Parathyroid adenoma (tissue), 2 donors: ENCODE results near the gene SLC39A2.

Experiments used
- H2AFZ ChIP-seq: fragments of 300-600 bp; sonication (generic); one replicate; pipeline ENCODE4 v1.7.0; 2017; ENCODE audit warnings: antibody characterized with exemption, mild to moderate bottlenecking
- H3K27ac ChIP-seq: fragments of 300-600 bp; sonication (generic); one replicate; pipeline ENCODE4 v1.7.0; 2017
- H3K27me3 ChIP-seq: fragments of 300-600 bp; sonication (generic); one replicate; pipeline ENCODE4 v1.7.0; 2017; ENCODE audit warnings: low read length; ENCODE audit not compliant: control insufficient read depth, insufficient read depth
- H3K36me3 ChIP-seq: fragments of 300-600 bp; sonication (generic); one replicate; pipeline ENCODE4 v1.7.0; 2017; ENCODE audit warnings: low read length; ENCODE audit not compliant: control insufficient read depth, insufficient read depth
- H3K4me1 ChIP-seq: fragments of 300-600 bp; sonication (generic); one replicate; pipeline ENCODE4 v1.7.0; 2017; ENCODE audit warnings: control low read depth
- H3K4me2 ChIP-seq: fragments of 300-600 bp; sonication (generic); one replicate; pipeline ENCODE4 v1.7.0; 2017; ENCODE audit warnings: low read length
- H3K4me3 ChIP-seq: fragments of 300-600 bp; sonication (generic); one replicate; pipeline ENCODE4 v1.7.0; 2017; ENCODE audit warnings: low read depth, low read length
- H3K79me2 ChIP-seq: fragments of 300-600 bp; sonication (generic); one replicate; pipeline ENCODE4 v1.7.0; 2017; ENCODE audit warnings: control low read depth
- H3K9ac ChIP-seq: fragments of 300-600 bp; sonication (generic); one replicate; pipeline ENCODE4 v1.7.0; 2017; ENCODE audit warnings: mild to moderate bottlenecking
- H3K9me3 ChIP-seq: fragments of 300-600 bp; sonication (generic); one replicate; pipeline ENCODE4 v1.7.0; 2017; ENCODE audit warnings: low read length; ENCODE audit not compliant: control insufficient read depth
- TF ChIP-seq, protein P1 (sequence below): fragments of 300-600 bp; sonication (generic); IDR thresholded peaks from one replicate; pipeline ENCODE4 v1.7.0; 2017; ENCODE audit warnings: antibody characterized with exemption, mild to moderate bottlenecking
- donor health status: primary hyperparathyroidism.

Gene SLC39A2

GRCh38 chr14:20997115-20997514 is 2.0 kb upstream of the SLC39A2 start:
- Histone ChIP-seq H2AFZ (no peak overlapping the region), H3K79me2 (no peaks in the 10 kb centered on the region), H3K27me3 (no peaks in the 10 kb centered on the region), H3K36me3 (no peaks in the 10 kb centered on the region), H3K9ac (no peak overlapping the region), H3K9me3 (no peaks in the 10 kb centered on the region), H3K27ac (no peak overlapping the region), H3K4me2 (no peak overlapping the region), H3K4me3 (no peak overlapping the region), H3K4me1 (peaks cover 27% of the 10 kb centered on the region)
- TF ChIP-seq, protein P1, sequence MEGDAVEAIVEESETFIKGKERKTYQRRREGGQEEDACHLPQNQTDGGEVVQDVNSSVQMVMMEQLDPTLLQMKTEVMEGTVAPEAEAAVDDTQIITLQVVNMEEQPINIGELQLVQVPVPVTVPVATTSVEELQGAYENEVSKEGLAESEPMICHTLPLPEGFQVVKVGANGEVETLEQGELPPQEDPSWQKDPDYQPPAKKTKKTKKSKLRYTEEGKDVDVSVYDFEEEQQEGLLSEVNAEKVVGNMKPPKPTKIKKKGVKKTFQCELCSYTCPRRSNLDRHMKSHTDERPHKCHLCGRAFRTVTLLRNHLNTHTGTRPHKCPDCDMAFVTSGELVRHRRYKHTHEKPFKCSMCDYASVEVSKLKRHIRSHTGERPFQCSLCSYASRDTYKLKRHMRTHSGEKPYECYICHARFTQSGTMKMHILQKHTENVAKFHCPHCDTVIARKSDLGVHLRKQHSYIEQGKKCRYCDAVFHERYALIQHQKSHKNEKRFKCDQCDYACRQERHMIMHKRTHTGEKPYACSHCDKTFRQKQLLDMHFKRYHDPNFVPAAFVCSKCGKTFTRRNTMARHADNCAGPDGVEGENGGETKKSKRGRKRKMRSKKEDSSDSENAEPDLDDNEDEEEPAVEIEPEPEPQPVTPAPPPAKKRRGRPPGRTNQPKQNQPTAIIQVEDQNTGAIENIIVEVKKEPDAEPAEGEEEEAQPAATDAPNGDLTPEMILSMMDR, result no peak

- H3K36me3 ChIP-seq, result no peaks in the 10 kb centered on the region
Measured at GRCh38 chr14:20997564-20997963, 1.5 kb upstream of the SLC39A2 start.

GRCh38 chr14:20998139-20998538 is 954 bp upstream of the SLC39A2 start:
- H3K79me2 ChIP-seq, result no peaks in the 10 kb centered on the region
- TF ChIP-seq, protein P1, result no peak
- H3K27ac ChIP-seq, result peak overlapping the region; percentile 63
- no peaks in the 10 kb centered on the region for H3K27me3 ChIP-seq
- no peaks in the 10 kb centered on the region for H3K9me3 ChIP-seq
- H3K9ac ChIP-seq, result no peak overlapping the region
- H3K4me1 ChIP-seq, result peaks cover 37% of the 10 kb centered on the region
- no peak overlapping the region for H3K4me3 ChIP-seq
- H3K36me3 ChIP-seq, result no peaks in the 10 kb centered on the region
- no peak overlapping the region for H3K4me2 ChIP-seq
- no peak overlapping the region for H2AFZ ChIP-seq

More at GRCh38 chr14:20997564-20997963, 1.5 kb upstream of the SLC39A2 start:
- no peak overlapping the region for H3K4me2 ChIP-seq
- no peaks in the 10 kb centered on the region for H3K9me3 ChIP-seq
- H3K9ac ChIP-seq, result no peak overlapping the region
- H3K27me3 ChIP-seq, result no peaks in the 10 kb centered on the region
- TF ChIP-seq, protein P1, result no peak
- no peaks in the 10 kb centered on the region for H3K79me2 ChIP-seq
- H3K4me3 ChIP-seq, result no peak overlapping the region
- H3K4me1 ChIP-seq, result peaks cover 31% of the 10 kb centered on the region
- no peak overlapping the region for H3K27ac ChIP-seq
- H2AFZ ChIP-seq, result no peak overlapping the region

DNA sequence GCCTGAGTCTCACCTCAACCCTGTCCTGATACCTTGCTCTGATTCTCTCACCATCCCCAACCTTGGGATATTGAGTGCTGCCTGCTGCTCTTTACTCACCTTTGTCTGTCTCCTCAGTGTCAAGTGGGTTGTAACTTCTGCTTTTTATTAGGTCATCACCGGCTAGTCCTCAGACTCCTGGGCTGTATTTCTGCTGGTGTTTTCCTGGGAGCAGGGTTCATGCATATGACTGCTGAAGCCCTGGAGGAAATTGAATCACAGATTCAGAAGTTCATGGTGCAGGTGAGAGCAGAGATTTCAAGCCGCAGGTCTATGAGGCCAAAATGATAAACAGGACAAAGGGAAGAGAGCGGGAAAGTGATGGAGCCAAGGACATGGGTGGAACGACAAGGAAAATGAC is 498 bp downstream of the SLC39A2 start:
- H3K4me2 ChIP-seq, result no peak overlapping the region
- H3K36me3 ChIP-seq, result no peaks in the 10 kb centered on the region
- no peaks in the 10 kb centered on the region for H3K9me3 ChIP-seq
- peak overlapping the region; percentile 44 for H2AFZ ChIP-seq
- H3K27ac ChIP-seq, result peak overlapping the region; percentile 63
- no peaks in the 10 kb centered on the region for H3K27me3 ChIP-seq
- no peak overlapping the region for H3K4me3 ChIP-seq
- H3K4me1 ChIP-seq, result peaks cover 48% of the 10 kb centered on the region
- no peak overlapping the region for H3K9ac ChIP-seq
- TF ChIP-seq, protein P1, result no peak
- H3K79me2 ChIP-seq, result no peaks in the 10 kb centered on the region

GRCh38 chr14:21001218-21001617 is 2.1 kb downstream of the SLC39A2 start:
- Histone ChIP-seq H3K9me3 (no peaks in the 10 kb centered on the region), H3K79me2 (no peaks in the 10 kb centered on the region), H3K9ac (no peak overlapping the region), H2AFZ (no peak overlapping the region), H3K27me3 (no peaks in the 10 kb centered on the region), H3K36me3 (no peaks in the 10 kb centered on the region), H3K4me3 (no peak overlapping the region), H3K4me2 (no peak overlapping the region), H3K27ac (peak overlapping the region; percentile 8), H3K4me1 (peaks cover 48% of the 10 kb centered on the region)
- TF ChIP-seq, protein P1, result no peak
